NCI-H1930 (cell line): ENCODE results near the gene CEP44.
"Not testable (repeated sequence)": the region's sequence is repeated elsewhere in the genome, so short reads cannot be mapped to it uniquely, and the experiment has no call there.

Experiments
- DNase-seq, 2 experiments: peaks; one replicate each; lab custom pipeline; 2025; lab: John Stamatoyannopoulos, UW

CEP44 gene

DNA sequence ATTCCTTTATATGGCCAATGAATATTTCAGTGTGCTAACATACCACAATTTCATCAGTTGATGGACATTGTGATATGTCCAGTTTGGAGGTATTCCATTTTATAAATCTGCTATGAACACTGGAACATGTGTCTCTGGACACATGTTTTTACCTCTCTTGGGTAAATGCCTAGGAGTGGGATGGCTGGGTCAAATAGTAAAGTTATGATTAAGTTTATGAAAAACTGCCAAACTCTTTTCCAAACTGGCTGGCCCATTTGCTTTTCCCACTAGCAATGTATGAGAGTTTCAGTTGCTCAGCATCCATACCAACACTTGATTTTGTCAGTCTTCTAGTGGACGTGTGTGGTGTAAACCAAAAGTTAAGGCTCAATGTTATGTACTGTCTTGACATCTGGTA lies 40.5 kb downstream of the CEP44 start:
- no peak for DNase-seq

DNA sequence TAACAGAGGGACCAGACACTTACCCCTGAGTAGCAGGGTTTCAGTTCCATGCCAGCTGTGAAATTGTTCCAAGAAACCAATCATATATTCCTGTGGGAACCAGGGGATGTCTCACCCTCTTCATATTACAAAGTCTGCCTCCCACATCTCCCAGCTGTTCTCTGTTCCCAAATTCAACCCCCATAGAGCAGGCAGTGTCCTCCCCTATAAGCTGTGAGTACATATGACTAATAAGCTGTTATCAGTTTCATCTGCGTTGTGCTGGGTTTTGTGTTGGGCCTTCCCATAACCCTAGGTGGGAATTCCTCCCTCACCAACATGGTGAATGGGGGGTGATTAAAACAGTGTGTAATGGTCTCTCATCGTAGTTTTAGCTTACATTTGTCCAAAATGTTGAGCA lies 41.0 kb downstream of the CEP44 start:
- DNase-seq: no peak

DNA sequence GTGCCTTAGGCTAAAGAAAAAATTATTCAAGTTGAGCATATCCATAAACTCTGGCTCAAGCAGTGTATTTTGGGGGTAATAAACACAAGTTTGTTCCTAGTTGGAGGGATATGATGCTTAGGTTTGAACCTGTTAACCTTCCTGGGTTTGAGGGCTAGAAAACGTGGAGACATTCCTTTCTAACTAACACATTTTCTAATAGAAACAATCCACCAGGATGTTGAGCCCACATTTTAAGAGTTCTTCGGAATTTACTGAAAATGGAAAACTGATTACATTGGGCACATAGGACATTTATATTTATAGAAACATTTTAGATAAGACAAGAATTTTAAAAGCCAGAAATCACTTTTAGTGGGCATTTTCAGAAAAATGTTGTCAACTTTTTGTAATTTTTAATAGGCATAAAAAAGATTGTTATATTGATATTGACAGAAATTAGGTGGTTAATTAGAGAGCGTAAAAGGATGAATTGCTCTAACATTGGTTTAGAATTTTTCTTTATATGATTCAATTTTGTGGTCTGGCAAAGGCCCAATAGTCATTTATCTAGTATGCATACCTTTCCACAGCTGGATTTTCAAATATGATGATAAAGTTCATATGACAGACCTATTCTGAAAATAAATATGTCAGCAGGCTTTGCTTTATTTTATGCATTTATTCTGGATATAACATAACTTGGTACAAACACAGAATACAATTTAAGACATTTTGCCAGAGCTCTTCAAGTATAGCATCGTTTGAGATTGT lies 49.2 kb downstream of the CEP44 start:
- no peak for DNase-seq

DNA sequence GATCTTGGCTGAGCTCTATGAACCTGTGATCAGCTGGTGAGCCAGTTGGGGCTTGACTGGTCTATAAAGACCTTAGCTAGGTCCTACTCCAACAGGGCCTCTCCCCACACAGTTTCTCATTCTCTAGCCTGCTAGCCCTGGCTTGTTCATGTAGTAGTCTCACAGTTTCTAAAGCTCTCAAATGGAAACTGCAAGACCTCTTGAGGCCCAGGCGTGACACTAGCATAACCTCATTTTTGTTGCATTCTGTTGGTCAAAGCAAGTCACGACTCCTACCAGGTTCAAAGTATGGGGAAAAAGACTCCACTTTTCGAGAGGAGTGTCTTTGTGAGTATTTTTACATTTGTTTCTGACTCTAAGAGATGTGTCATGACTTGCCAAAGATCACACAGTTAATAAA lies 50.9 kb downstream of the CEP44 start:
- no peak for DNase-seq

DNA sequence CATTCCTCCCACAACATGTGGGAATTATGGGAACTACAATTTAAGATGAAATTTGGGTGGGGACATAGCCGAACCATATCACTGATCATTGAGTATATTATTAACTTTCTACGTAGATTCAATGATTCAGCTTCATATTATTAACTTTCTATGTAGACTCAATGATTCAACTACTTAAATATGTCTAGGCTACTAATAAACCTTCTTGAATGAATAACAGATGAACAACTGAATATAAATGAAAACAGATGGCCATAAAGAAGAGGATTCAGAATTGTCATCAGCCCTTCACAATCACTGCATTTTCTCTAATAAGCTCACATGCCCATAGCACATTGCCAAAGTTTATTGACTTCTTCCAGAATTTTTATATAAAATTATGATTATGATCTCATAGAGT lies 57.0 kb downstream of the CEP44 start:
- no peak for DNase-seq

- no peak for DNase-seq
Measured at GRCh38 chr4:174349156-174349555, 65.4 kb downstream of the CEP44 start.

DNA sequence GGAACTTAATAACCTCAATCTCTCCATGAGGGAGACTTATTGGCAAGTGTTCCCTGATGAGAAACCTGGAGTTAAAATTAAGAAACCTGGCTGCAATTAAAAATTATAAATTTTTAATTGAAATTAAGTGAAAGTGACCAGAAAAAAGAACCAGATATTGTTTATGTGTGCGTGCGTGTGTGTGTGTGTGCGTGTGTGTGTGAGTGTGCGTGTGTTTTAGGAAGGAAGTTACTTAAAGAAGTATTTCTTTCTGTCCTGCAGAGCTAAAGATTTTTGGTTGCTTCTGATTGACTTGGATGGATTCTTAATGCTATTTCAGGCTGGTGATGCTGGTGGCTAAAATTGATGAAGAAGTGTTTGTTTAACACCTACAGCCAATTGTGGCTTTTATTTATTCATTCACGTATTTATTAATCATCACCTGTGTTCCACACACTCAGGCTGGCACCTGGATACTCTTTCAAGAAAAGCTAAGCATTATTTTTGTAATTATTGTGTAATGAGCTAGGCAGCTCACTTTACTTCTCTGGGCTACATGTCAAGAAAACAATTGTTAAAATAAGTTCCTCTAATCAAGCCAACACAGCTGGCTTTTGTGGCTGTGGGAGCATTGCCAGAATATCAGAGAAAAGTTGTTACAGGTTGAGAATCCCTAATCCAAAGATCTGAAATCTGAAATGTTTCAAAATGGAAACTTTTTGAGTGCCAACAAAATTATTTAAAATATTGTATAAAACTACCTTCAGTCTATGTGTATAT lies 68.5 kb downstream of the CEP44 start:
- DNase-seq: no peak

GRCh38 chr4:174357321-174357720 lies 73.6 kb downstream of the CEP44 start:
- DNase-seq: no peak

DNA sequence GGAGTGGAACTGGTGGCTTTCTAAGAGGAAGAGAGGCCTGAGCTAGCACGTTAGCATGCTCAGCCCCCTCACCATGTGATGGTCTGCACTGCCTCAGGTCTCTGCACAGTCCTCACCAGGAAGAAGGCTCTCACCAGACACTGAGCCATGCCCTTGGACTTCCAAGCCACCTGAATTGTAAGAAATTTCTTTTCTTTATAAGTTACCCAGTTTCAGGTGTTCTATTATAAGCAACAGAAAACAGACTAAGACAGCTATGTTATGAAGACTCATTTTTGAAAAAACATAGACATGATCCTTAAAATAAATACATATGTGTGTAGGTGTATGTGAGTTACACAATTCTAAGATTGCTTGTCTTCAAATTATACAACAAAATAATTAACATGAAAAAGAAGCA lies 74.7 kb downstream of the CEP44 start:
- no peak for DNase-seq

DNA sequence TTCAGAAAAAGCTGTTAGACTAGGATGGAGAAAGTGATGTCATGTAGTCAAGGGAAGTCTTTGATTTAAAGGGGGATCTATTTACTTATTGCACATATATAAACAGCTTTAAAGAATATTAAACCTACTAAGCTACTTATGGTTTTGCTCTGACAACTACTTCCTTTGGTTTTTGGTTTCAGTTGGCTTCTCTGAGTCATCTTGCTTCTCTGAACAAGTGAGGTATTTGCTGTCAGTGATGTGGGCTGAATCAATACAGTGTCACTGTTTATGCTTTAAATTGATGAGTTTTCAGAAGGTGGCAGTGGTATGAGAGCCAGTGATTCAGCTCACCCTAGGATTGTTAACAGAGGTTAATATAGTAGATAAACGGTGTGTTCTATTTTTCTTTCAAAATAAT lies 75.1 kb downstream of the CEP44 start:
- DNase-seq: no peak

GRCh38 chr4:174362340-174362739 lies 78.6 kb downstream of the CEP44 start:
- DNase-seq: no peak

- DNase-seq: not testable (repeated sequence)
Measured at GRCh38 chr4:174363782-174364181, 80.1 kb downstream of the CEP44 start.

DNA sequence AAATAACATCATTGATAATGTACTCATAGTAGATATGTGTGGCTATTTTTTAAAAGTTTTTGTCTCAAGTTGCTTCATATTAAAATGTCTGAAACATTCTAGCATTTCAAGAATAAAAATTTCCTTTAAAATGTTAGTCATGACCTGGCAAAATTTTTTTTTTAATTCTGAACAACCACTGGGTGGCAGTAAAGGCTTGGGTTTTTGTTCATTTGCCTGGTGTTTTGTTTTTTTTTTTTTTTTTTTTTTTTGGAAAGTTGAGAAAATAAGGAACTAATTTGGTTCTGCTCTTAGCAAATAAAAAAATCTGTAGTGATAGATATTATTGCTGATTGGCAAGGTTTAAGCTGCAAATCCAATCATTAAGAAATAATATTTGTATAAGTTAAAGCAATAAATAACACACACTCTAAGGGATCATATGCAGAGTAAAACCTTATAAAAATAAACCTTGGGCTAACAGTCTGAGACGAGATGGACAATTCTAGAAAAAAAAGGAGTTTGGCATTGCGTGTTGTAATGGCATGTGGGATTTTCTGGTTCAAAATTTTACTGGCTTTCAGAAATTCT lies 81.4 kb downstream of the CEP44 start:
- no peak for DNase-seq

DNA sequence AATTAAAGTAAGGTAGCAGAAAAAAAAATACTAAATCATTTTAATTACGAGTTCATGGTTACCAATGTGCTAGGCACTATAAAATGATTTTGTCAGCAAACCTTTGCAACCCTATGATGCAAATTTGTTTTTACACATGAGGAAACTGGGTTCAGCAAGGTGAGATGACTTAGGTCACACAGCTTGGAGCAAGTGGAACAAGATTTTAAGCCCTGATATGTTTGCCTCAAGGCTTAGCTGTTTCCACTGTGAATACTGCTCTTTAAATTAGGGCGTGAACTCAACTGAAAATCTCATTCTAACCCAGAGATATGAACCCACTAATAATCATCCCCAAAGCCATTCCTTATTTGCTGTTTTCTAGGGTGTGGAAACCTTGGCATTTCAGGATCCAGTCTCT lies 86.3 kb downstream of the CEP44 start:
- no peak for DNase-seq

GRCh38 chr4:174373821-174374220 lies 90.1 kb downstream of the CEP44 start:
- DNase-seq: no peak

- no peak for DNase-seq
Measured at GRCh38 chr4:174375422-174375821, 91.7 kb downstream of the CEP44 start.

DNA sequence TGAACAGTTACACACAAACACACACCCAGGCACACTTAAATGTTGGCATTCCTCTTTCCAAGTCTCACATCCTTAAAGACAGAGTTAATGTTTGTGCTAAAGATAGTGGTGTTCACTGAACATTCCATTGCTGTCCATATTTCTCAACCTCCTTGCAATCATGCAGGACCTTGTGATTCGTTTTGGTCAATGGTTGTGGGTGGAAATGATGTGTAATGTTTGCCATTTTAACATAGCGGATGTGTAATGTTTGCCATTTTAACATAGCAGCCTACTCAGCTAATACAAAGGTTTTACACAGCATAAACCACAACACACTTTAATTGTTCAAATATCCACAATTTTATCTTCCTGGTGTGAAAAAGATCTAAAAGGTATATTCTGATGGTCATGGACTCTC lies 93.9 kb downstream of the CEP44 start:
- DNase-seq: no peak

DNA sequence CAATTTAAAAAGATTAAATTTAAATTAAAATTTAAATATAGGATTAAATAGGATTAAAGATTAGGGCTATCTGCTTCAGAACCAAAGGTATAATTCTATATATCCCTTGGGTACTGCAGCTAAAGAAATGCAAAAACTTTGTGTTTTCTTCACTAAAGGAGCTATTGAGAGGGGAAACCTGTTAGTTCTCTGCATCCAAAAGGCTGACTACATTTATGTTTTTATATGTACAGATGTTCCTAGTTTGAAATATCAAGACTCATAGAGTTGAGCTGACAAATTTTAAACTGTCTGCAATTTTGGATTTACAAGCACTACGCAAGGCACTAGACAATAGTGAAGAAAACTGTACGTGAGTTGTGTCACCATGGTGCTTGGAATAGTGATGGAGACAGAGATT lies 95.2 kb downstream of the CEP44 start:
- DNase-seq: no peak

DNA sequence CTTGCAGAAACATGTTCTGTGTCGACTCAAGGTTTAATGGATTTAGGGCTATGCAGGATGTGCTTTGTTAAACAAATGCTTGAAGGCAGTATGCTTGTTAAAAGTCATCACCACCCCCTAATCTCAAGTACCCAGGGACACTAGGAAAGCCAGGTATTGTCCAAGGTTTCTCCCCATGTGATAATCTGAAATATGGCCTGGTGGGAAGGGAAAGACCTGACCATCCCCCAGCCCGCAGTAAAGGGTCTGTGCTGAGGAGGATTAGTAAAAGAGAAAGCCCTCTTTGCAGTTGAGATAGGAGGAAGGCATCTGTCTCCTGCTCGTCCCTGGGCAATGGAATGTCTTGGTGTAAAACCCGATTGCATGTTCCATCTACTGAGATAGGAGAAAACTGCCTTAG lies 96.5 kb downstream of the CEP44 start:
- not testable (repeated sequence) for DNase-seq

DNA sequence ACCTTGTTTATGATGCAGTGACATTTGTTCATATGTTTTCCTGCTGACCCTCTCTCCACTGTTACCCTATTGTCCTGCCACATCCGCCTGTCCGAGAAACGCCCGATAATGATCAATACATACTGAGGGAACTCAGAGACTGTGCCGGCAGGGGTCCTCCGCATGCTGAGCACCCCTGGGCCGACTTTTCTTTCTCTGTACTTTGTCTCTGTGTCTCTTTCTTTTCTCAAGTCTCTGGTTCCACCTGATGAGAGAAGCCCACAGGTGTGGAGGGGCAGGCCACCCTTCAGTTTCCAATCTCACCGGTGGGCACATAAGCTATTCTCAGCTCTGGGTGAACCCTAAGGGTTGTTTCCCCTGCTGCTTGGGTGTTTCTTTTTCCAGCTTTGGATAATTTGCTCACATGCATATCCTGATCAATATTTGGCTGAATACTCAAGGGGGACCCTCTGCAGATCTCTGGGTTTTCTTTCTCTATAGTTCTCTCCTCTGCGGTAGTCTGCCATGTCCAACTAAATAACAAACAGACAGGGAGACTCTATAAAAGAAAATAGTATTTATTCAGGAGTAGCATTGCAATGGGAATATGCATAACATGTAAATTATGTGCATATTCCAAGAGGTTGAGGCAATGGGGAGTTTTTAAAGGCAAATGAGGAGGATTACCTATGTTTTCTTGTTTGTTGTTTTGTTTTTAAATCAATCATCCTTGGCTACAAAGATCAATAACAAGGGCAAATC lies 97.2 kb downstream of the CEP44 start:
- DNase-seq: no peak

GRCh38 chr4:174381440-174381800 lies 97.7 kb downstream of the CEP44 start:
- no peak for DNase-seq
